ENCODE data around the gene PDE7B. TPM values are rescaled to one million over a fixed set of nuclear protein-coding genes. Genes with fewer than 3 reads are reported as not detected.

PDE7B gene
- total and polyA plus RNA-seq, 2 of the 4 experiments (the other 2 are of a cell fraction), result 7.8 to 12.4 TPM

DNA sequence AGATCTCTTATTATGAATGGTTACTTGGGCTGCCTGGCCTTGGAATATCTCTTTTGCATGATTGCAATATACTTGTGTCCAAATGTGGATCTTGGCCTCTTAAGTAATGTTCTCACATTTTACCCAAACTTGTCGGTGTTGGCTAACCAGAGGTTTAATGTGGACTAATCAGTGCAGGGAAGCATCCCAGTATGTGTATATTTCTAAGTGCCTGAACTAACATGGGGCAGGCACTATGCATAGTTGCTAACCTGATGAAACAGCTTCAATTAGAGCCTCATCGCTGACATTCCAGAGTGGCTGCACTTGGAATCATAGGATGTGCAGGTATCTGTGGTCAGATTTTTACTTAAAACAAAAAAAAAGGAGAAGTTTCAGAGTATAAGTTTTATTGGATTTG is 160.0 kb downstream of the PDE7B start:
- H3K36me3 ChIP-seq (ENCODE audit: control insufficient read depth, insufficient read depth, low read length), result peaks cover 1% of the 10 kb centered on the region; the same call in 1 of the 2 replicates
- H3K14ac ChIP-seq (replicated peaks; ENCODE audit: low read depth, low read length), result peak overlapping the region; percentile 99
- peak overlapping the region; percentile 1; the same call in 1 of the 2 replicates for H3K4me3 ChIP-seq (ENCODE audit: insufficient read depth, low read depth, low read length)
- H3K56ac ChIP-seq (ENCODE audit: extremely low read depth, insufficient read depth, low read length), result peak overlapping the region; percentile 98
- H2AK5ac ChIP-seq (ENCODE audit: low read depth, low read length), result peak overlapping the region; percentile 94
- peak overlapping the region; percentile 99 for H3K4ac ChIP-seq (ENCODE audit: low read depth, low read length)
- H2AFZ ChIP-seq (replicated peaks; ENCODE audit: low read length, poor library complexity), result no peak overlapping the region
- H4K8ac ChIP-seq (ENCODE audit: low read depth in 2 of 2, low read length in 2 of 2), result peak overlapping the region; percentile 92 to 99
- no peaks in the 10 kb centered on the region for H4K20me1 ChIP-seq (ENCODE audit: insufficient read depth, low read length)
- intact Hi-C loops (cut with micrococcal nuclease) (no loop called here), in situ Hi-C loops (cut with MboI; ENCODE audit: low sequenced_read_pairs) (no loop called here), dilution Hi-C loops (cut with HindIII; ENCODE audit: low sequenced_read_pairs, unreplicated experiment) (no loop called here)
- peak; percentile 17; the same call in 1 of the 2 replicates for TF ChIP-seq CEBPB (IDR thresholded peaks at IDR 0.05; ENCODE audit: low read depth, low read length)
- no peak for TF ChIP-seq RCOR1 (IDR thresholded peaks at IDR 0.05; ENCODE audit: insufficient replicate concordance, low read length)
- peak; percentile 26; the same call in 1 of the 2 replicates for TF ChIP-seq POLR2A (IDR thresholded peaks at IDR 0.05; ENCODE audit: low read depth, low read length)
- TF ChIP-seq CHD1 (IDR thresholded peaks at IDR 0.05; ENCODE audit: low read depth, low read length), result no peak
- peak overlapping the region; percentile 97; the same call in 1 of the 2 replicates for H3K23ac ChIP-seq (ENCODE audit: low read depth, low read length)
- H2BK20ac ChIP-seq (ENCODE audit: low read depth, low read length), result peak overlapping the region; percentile 99
- H3K4me1 ChIP-seq (ENCODE audit: control insufficient read depth, insufficient read depth, low read length), result peaks cover 22% of the 10 kb centered on the region
- H2AK9ac ChIP-seq (replicated peaks; ENCODE audit: low read depth, low read length, poor library complexity), result no peak overlapping the region
- ATAC-seq (ENCODE audit: low read depth), result peak; percentile 17
- 100% methylated on average over 1 of the region's 2 CpGs; no CpG with 5 or more reads in 1 of the 2 experiments for WGBS, 2 experiments (ENCODE audit: extremely low coverage in 2 of 2, insufficient read length in 1 of 2)
- H2BK5ac ChIP-seq (ENCODE audit: low read depth, low read length, poor library complexity, severe bottlenecking), result peak overlapping the region; percentile 100
- H3K4me2 ChIP-seq (ENCODE audit: low read depth, low read length), result peak overlapping the region; percentile 95; the same call in 1 of the 2 replicates
- H3K27me3 ChIP-seq (ENCODE audit: control insufficient read depth, insufficient read depth, low read length), result no peaks in the 10 kb centered on the region
- peak overlapping the region; percentile 99 for H2BK120ac ChIP-seq (ENCODE audit: low read depth, low read length)
- H3K9me1 ChIP-seq (ENCODE audit: insufficient read depth, low read length), result peaks cover 11% of the 10 kb centered on the region
- no peaks in the 10 kb centered on the region for H3K9me3 ChIP-seq (ENCODE audit: control insufficient read depth, insufficient read depth, low read length)
- H3K18ac ChIP-seq (ENCODE audit: low read depth, low read length), result peak overlapping the region; percentile 26; the same call in 1 of the 2 replicates
- TSS peak; percentile 56 for BruUV-seq (replicated peaks)
- peak; percentile 48 for DNase-seq
- H4K91ac ChIP-seq (ENCODE audit: insufficient read depth, low read depth, low read length), result peak overlapping the region; percentile 99
- H3K9ac ChIP-seq (ENCODE audit: low read depth, low read length), result peak overlapping the region; percentile 98; the same call in 1 of the 2 replicates
- H4K5ac ChIP-seq (ENCODE audit: low read depth, low read length), result peak overlapping the region; percentile 1
- H3K27ac ChIP-seq (ENCODE audit: insufficient read depth, low read length), result peak overlapping the region; percentile 99
- POLR2A ChIA-PET (ENCODE audit: unreplicated experiment), result no interaction called here
- peak overlapping the region; percentile 23; the same call in 2 of the 3 replicates for H2BK15ac ChIP-seq (ENCODE audit: low read depth, low read length)
- peaks cover 18 to 43% of the 10 kb centered on the region in 2 experiments for H3K79me1 ChIP-seq (ENCODE audit: low read depth in 1 of 2, low read length in 2 of 2)
- CTCF ChIA-PET, result interaction anchor here (0.5 to 1.3 kb wide), 2 partner anchors 11 to 124 kb away, joined by 3 to 4 read pairs; no protein-coding TSS in a partner anchor
